WI38 (cell line): Measurements from ENCODE around the gene AP3D1.
"Not testable (repeated sequence)": the region's sequence is repeated elsewhere in the genome, so short reads cannot be mapped to it uniquely, and the experiment has no call there.

Experiments
- H3K4me3 ChIP-seq: 2 replicates; pipeline ENCODE4 v1.5.1; 2011; ENCODE audit warnings: low read depth, mild to moderate bottlenecking, control low read depth, low read length
- CTCF ChIP-seq: IDR thresholded peaks from 2 replicates; pipeline ENCODE4 v1.5.1; 2012; ENCODE audit warnings: low read depth, mild to moderate bottlenecking, control low read depth, low read length

AP3D1 gene

GRCh38 chr19:2129892-2130770 is 21.2 kb downstream of the AP3D1 start:
- TF ChIP-seq CTCF, result no peak

GRCh38 chr19:2129486-2129885 is 21.9 kb downstream of the AP3D1 start:
- no peak for TF ChIP-seq CTCF
- H3K4me3 ChIP-seq, result no peak overlapping the region

More at GRCh38 chr19:2129892-2130770, 21.2 kb downstream of the AP3D1 start:
- no peak overlapping the region for H3K4me3 ChIP-seq

GRCh38 chr19:2129022-2129421 is 22.3 kb downstream of the AP3D1 start:
- H3K4me3 ChIP-seq, result no peak overlapping the region
- no peak for TF ChIP-seq CTCF

- not testable (repeated sequence) for H3K4me3 ChIP-seq
Measured at GRCh38 chr19:2128252-2128651, 23.1 kb downstream of the AP3D1 start.

- no peak overlapping the region for H3K4me3 ChIP-seq
- TF ChIP-seq CTCF, result no peak
Measured at GRCh38 chr19:2127758-2128157, 23.6 kb downstream of the AP3D1 start.

- no peak for TF ChIP-seq CTCF
Measured at GRCh38 chr19:2126879-2127518, 24.4 kb downstream of the AP3D1 start.

GRCh38 chr19:2123682-2124387 is 27.5 kb downstream of the AP3D1 start:
- no peak for TF ChIP-seq CTCF
- H3K4me3 ChIP-seq, result no peak overlapping the region

More at GRCh38 chr19:2126879-2127518, 24.4 kb downstream of the AP3D1 start:
- no peak overlapping the region for H3K4me3 ChIP-seq
